RWPE2 (cell line): ENCODE results near the gene SMG6.
"Not testable (repeated sequence)": the region's sequence is repeated elsewhere in the genome, so short reads cannot be mapped to it uniquely, and the experiment has no call there.

ENCODE experiments used
- ATAC-seq: fragments of 200-7000 bp; cut with Tn5 transposase; 3 replicates; pipeline ENCODE4 v1.9.1; 2021; ENCODE audit warnings: low read depth
- DNase-seq: peaks from one replicate; pipeline ENCODE4 v3.0.0-alpha.2; 2020; ENCODE audit warnings: low spot score
- H3K27ac ChIP-seq: fragments of 450-650 bp; 2 replicates; pipeline ENCODE4 v1.5.1; 2017; ENCODE audit warnings: mild to moderate bottlenecking; ENCODE audit not compliant: poor library complexity, severe bottlenecking
- H3K27me3 ChIP-seq: fragments of 250-450 bp; sonication (Bioruptor Pico); 2 replicates; pipeline ENCODE4 v1.5.1; 2021; ENCODE audit warnings: mild to moderate bottlenecking, moderate library complexity; ENCODE audit not compliant: insufficient read depth, poor library complexity, severe bottlenecking
- H3K36me3 ChIP-seq: fragments of 250-450 bp; sonication (Bioruptor Pico); 2 replicates; pipeline ENCODE4 v1.5.1; 2020; ENCODE audit warnings: low read depth, mild to moderate bottlenecking, moderate library complexity
- H3K4me1 ChIP-seq: fragments of 250-450 bp; sonication (Bioruptor Pico); 2 replicates; pipeline ENCODE4 v1.5.1; 2021; ENCODE audit warnings: mild to moderate bottlenecking, moderate library complexity; ENCODE audit not compliant: insufficient read depth, poor library complexity, severe bottlenecking
- H3K4me3 ChIP-seq: fragments of 250-450 bp; sonication (Bioruptor Pico); 2 replicates; pipeline ENCODE4 v1.5.1; 2021; ENCODE audit warnings: mild to moderate bottlenecking, moderate library complexity; ENCODE audit not compliant: severe bottlenecking
- H3K9me3 ChIP-seq: fragments of 250-450 bp; sonication (Bioruptor Pico); 2 replicates; pipeline ENCODE4 v1.5.1; 2021; ENCODE audit warnings: mild to moderate bottlenecking, moderate library complexity; ENCODE audit not compliant: severe bottlenecking
- TF ChIP-seq, protein P1 (sequence below): fragments of 450-650 bp; IDR thresholded peaks from one replicate; pipeline ENCODE4 v1.5.1; 2017; ENCODE audit warnings: mild to moderate bottlenecking, moderate library complexity; ENCODE audit not compliant: poor library complexity, severe bottlenecking

The SMG6 gene

GRCh38 chr17:2264067-2264860 is 39.3 kb downstream of the SMG6 start:
- H3K4me1 ChIP-seq, result peaks cover 10% of the 10 kb centered on the region
- DNase-seq, result no peak
- no peak overlapping the region for H3K4me3 ChIP-seq
- H3K27ac ChIP-seq, result no peak overlapping the region
- no peaks in the 10 kb centered on the region for H3K9me3 ChIP-seq
- H3K27me3 ChIP-seq, result no peaks in the 10 kb centered on the region
- TF ChIP-seq, protein P1, sequence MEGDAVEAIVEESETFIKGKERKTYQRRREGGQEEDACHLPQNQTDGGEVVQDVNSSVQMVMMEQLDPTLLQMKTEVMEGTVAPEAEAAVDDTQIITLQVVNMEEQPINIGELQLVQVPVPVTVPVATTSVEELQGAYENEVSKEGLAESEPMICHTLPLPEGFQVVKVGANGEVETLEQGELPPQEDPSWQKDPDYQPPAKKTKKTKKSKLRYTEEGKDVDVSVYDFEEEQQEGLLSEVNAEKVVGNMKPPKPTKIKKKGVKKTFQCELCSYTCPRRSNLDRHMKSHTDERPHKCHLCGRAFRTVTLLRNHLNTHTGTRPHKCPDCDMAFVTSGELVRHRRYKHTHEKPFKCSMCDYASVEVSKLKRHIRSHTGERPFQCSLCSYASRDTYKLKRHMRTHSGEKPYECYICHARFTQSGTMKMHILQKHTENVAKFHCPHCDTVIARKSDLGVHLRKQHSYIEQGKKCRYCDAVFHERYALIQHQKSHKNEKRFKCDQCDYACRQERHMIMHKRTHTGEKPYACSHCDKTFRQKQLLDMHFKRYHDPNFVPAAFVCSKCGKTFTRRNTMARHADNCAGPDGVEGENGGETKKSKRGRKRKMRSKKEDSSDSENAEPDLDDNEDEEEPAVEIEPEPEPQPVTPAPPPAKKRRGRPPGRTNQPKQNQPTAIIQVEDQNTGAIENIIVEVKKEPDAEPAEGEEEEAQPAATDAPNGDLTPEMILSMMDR, result no peak
- ATAC-seq, result no peak
- H3K36me3 ChIP-seq, result peaks cover 10% of the 10 kb centered on the region; the same call in 1 of the 2 replicates

DNA sequence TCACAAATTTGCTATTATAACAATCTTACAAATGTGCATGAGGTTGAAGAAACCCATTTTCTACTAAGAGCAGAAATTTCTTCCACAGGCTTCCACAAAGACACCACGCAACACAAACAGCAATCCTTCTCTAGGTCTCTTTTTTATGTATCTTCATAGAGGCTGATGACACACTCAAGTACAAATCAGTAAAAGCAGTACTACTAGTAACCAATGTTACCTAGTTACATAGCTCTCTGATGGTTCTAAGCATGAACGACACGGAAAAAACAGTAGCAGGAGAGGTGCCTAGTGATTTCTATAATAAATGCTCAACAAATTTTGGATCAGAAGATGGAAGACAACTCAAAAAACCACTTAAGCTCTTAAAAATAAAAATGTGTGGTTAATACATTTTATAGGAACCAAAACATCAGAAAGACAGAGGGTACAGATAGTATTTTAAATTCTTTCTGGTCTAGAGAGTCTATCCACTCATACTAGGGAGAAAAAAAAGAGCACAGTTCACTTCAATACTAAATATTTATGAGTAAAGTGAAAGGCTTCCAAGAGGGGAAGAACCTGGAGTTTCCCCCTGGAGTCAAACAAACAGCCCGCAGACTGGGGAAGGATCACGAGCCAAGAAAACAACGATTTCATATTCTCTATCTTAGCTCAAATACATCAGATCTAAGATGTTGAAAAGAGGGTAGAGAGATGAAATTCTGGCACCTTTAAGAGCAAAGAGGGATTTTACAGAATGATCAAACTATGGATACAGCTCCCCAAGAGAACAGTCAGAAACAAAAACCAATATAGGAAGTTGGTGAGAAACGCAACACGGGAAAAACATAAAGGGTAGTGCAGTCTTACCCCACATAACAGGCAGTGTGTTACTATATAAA is 40.2 kb downstream of the SMG6 start:
- TF ChIP-seq, protein P1, result no peak
- Histone ChIP-seq H3K27me3 (no peaks in the 10 kb centered on the region), H3K27ac (no peak overlapping the region), H3K9me3 (no peaks in the 10 kb centered on the region), H3K4me3 (no peak overlapping the region), H3K4me1 (peaks cover 10% of the 10 kb centered on the region), H3K36me3 (peaks cover 10% of the 10 kb centered on the region; the same call in 1 of the 2 replicates)
- DNase-seq, result no peak
- ATAC-seq, result no peak

GRCh38 chr17:2262135-2262587 is 41.4 kb downstream of the SMG6 start:
- H3K36me3 ChIP-seq, result peaks cover 10% of the 10 kb centered on the region; the same call in 1 of the 2 replicates
- peaks cover 10% of the 10 kb centered on the region for H3K4me1 ChIP-seq
- H3K4me3 ChIP-seq, result no peak overlapping the region
- TF ChIP-seq, protein P1, result no peak
- no peaks in the 10 kb centered on the region for H3K27me3 ChIP-seq
- no peaks in the 10 kb centered on the region for H3K9me3 ChIP-seq
- no peak for DNase-seq
- peak overlapping the region; percentile 28 for H3K27ac ChIP-seq
- ATAC-seq, result peak; percentile 73

DNA sequence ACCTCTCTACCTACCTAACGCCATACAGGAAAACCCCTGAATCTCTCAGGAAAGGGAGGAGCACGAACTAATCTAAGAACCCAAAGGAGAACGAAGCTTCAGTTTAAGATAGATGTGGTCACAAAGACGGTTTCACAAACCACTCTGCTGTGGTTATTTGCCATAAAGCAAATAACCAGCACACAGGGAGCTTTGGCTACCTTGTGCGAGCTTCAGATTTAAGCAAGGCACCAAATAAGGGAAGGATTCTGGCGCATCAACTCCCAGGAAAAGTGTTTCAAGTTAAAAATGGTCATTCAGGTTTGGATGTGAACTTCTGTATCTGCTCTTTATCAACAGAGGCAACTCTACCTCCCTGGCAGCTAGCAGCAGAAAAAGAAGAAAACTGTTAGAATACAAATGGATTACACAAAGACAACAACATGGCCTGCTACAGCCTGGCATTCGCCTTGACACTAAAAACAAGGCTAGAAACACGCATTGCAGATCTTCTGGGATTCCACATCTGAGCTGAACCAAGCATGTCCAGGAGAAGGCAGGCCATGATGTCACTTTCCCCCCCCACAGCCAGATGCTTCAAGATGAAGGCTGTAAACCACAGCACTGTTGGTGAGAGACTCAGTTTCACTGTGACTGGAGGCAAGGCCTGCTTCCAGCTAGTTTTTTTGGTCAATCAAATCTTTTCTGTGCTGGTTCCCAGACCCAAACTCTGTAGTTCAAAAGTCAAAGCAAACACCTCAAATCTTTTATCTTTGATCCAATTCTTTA is 43.6 kb downstream of the SMG6 start:
- H3K4me3 ChIP-seq, result no peak overlapping the region
- H3K9me3 ChIP-seq, result no peaks in the 10 kb centered on the region
- H3K4me1 ChIP-seq, result peaks cover 10% of the 10 kb centered on the region
- TF ChIP-seq, protein P1, result no peak
- ATAC-seq, result no peak
- no peak for DNase-seq
- H3K27me3 ChIP-seq, result no peaks in the 10 kb centered on the region
- H3K27ac ChIP-seq, result no peak overlapping the region
- H3K36me3 ChIP-seq, result peaks cover 6% of the 10 kb centered on the region; the same call in 1 of the 2 replicates

- H3K9me3 ChIP-seq, H3K4me3 ChIP-seq, DNase-seq, H3K27ac ChIP-seq, H3K36me3 ChIP-seq, ATAC-seq, H3K27me3 ChIP-seq: not testable (repeated sequence)
- peaks cover 10% of the 10 kb centered on the region for H3K4me1 ChIP-seq
These were observed 44.8 kb downstream of the SMG6 start for GRCh38 chr17:2258830-2259229.
